Right lobe of liver (tissue), 6 donors: ENCODE measurements around the gene PNCK. TPM values are rescaled to one million over a fixed set of nuclear protein-coding genes. Genes with fewer than 3 reads are reported as not detected.
A peak's percentile ranks its signal among the peaks of the same experiment; 100 is the strongest.

Experiments used
- ATAC-seq, 4 donors: fragments of 200-7000 bp; cut with Tn5 transposase; one replicate each; pipeline ENCODE4 v1.9.1; 2020; ENCODE audit warnings: mild to moderate bottlenecking in 4 of 4, moderate library complexity in 4 of 4
- DNase-seq, 3 donors: peaks; one replicate each; pipeline ENCODE4 v3.0.0-alpha.2; 2020
- H3K27ac ChIP-seq, 3 donors: fragments of 200-600 bp; one replicate each; pipeline ENCODE4 v1.8.0; 2022
- H3K27me3 ChIP-seq, 2 donors: fragments of 200-600 bp; one replicate each; pipeline ENCODE4 v1.8.0; 2022
- H3K36me3 ChIP-seq, 4 donors: fragments of 200-600 bp; sonication (generic) in 1 of 4; one replicate each; pipeline versions ENCODE4 v1.5.1 to v1.8.0; 2017 to 2022; ENCODE audit warnings: control low read depth in 1 of 4
- H3K4me1 ChIP-seq, 4 donors: fragments of 200-600 bp; sonication (generic) in 1 of 4; one replicate each; pipeline versions ENCODE4 v1.5.1 to v1.8.0; 2017 to 2022; ENCODE audit warnings: control low read depth in 1 of 4
- H3K4me3 ChIP-seq, 3 donors: fragments of 200-600 bp; one replicate each; pipeline ENCODE4 v1.8.0; 2022
- H3K9me3 ChIP-seq, 4 donors: fragments of 200-600 bp; sonication (generic) in 1 of 4; one replicate each; pipeline versions ENCODE4 v1.5.1 to v1.8.0; 2017 to 2022; ENCODE audit warnings: control low read depth in 1 of 4
- POLR2A ChIP-seq: fragments of 450-650 bp; IDR thresholded peaks from one replicate; pipeline ENCODE4 v1.6.1; 2017; ENCODE audit warnings: antibody characterized with exemption, mild to moderate bottlenecking
- WGBS: methylation state at CpG from one replicate; pipeline ENCODE4 v1.1.6; 2018; ENCODE audit warnings: low coverage, low lambda C conversion rate; ENCODE audit not compliant: insufficient coverage; ENCODE audit errors: missing lambda C conversion rate; 5-methylcytosine and 5-hydroxymethylcytosine counted together
- intact Hi-C, 2 donors: fragments of 100-400 bp; cut with DNase I; formaldehyde crosslinking; loops; one replicate each; pipeline versions ENCODE4 v1.11.2 to v1.14.1; 2022
- long read RNA-seq: library from polyadenylated mRNA; unstranded; transcript quantifications from one replicate; pipeline ENCODE4 v2.0.0, GENCODE V29; 2019
- total RNA-seq, 6 experiments: library from RNA; depleted of rRNA in 2 of 6; stranded (reverse); fragments of >200 nt in 2 of 6; fragmentation: NEBNext Ultra II Directional in 3 of 6; extraction: Animal tissue kit (Norgen Biotek cat#: 25700) in 3 of 6; gene quantifications; one replicate each; pipeline versions ENCODE4 v1.1.0 to v1.2.4, GENCODE V29; 2016 to 2023
- TF ChIP-seq, protein P1 (sequence below), 4 donors: fragments of 200-600 bp in 3 of 4; fragments of 450-650 bp in 1 of 4; IDR thresholded peaks; one replicate each; pipeline versions ENCODE4 v1.5.1 to v1.8.0; 2016 to 2022; ENCODE audit warnings: antibody characterized with exemption in 4 of 4, mild to moderate bottlenecking in 2 of 4
- donor health status: DM: no; HTN: yes; CAD: no.
- donor health status: DM: no; HTN: no; CAD: no.
- donor health status: DM: no; HTN: no; CAD: no.
- donor health status: DM: no; HTN: yes; CAD: no.
- donor health status: DM: no; HTN: yes; CAD: no.

The PNCK gene
- under 1 TPM in 1 of 6 experiments, not detected in 5; 0.86 TPM for total RNA-seq
- long read RNA-seq: 0 reads

DNA sequence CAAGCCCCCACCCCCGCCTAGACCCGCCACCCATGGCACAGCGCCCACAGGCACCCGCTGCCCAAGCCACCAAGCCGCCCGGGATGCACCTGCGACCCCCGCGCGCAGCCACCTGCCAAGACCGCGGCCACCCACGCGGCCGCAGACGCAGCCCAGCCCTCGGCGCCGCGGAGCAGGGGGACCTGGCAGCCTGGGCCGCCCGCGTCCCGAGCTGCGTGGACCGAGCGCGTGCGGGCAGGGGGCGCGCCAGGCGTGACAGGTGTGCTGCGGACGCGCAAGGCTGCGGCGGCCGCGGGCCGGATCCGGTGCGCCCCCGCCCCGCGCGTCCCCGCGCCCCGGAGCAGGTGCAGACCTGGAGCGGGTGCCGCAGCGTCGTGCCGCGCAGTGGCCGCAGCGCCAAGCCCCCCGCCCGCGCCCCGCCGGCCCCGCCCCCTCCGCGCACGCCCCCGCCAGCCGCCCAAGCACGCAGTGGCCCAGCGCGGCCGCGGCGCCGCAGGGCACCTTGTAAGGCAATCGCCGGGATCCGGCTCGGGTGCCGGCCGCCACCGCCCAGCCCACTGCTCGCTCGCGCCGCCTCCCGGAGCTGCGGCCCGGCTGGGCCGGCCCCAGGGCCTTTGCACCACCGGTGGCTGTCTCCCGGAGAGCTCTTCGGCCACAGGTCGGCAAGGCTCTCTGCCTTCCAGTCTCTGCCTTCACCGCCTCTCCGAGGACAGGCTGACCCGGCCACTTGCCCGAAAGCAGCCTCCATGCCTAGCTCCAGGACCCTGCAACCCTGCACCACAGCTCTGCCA is at the start of gene PNCK:
Gene PNCK (minus strand): TSS at position 386 of the 791 bp plus-strand sequence. CDS start 737 bp downstream, outside the sequence.
- Histone ChIP-seq H3K27me3 (no peaks in the 10 kb centered on the region), H3K9me3 (no peaks in the 10 kb centered on the region), H3K36me3 (no peaks in the 10 kb centered on the region), H3K4me1 (no peaks in the 10 kb centered on the region), H3K4me3 (no peak within 1 kb of the TSS), H3K27ac (no peak within 1 kb of the TSS)
- no peak for TF ChIP-seq POLR2A
- TF ChIP-seq, protein P1, sequence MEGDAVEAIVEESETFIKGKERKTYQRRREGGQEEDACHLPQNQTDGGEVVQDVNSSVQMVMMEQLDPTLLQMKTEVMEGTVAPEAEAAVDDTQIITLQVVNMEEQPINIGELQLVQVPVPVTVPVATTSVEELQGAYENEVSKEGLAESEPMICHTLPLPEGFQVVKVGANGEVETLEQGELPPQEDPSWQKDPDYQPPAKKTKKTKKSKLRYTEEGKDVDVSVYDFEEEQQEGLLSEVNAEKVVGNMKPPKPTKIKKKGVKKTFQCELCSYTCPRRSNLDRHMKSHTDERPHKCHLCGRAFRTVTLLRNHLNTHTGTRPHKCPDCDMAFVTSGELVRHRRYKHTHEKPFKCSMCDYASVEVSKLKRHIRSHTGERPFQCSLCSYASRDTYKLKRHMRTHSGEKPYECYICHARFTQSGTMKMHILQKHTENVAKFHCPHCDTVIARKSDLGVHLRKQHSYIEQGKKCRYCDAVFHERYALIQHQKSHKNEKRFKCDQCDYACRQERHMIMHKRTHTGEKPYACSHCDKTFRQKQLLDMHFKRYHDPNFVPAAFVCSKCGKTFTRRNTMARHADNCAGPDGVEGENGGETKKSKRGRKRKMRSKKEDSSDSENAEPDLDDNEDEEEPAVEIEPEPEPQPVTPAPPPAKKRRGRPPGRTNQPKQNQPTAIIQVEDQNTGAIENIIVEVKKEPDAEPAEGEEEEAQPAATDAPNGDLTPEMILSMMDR (IDR thresholded peaks at IDR 0.05): no peak
- ATAC-seq: no peak
- intact Hi-C loops: loop anchor here in 1 of 2 donors (10.0 kb wide), 1 partner anchor 119 kb away; no protein-coding TSS in a partner anchor
- no peak for DNase-seq
- WGBS: 22% methylated on average over 22 of the region's 98 CpGs

DNA sequence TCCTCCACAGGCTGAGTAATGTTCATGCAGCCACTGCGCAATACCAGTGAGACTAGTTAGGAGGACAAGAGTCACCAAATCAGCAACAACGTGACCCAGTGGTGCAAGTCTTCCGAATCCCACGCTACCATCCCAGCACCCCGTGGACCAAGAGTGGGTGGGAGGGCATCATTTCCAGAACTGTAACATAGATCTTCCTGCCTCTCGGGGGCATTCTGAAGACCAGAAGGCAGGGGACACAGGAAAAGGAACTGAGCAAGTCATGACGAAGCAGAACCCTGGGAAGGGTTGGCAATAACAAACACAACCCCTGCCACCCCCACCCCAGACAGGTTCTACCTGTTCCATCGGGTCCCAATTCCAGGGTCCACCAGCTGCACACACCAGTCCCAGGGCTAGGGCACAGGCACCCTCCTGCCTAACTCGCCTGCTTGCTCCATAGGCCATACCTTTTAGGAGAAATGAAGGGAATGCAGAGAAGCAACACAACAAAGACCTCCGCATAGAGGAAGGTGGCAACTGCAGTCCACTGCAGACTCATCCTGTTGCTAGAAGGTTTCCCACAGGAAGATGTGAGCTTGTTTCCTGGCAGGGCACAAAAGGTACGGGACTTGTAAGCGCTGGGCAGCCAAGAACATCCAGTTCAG is 49.2 kb upstream of the PNCK start:
- Histone ChIP-seq H3K36me3 (peaks cover 0 to 7% (median 0%) of the 10 kb centered on the region in 4 donors), H3K27me3 (no peaks in the 10 kb centered on the region), H3K4me3 (peak overlapping the region; percentile 60 to 71 (median 71)), H3K9me3 (no peaks in the 10 kb centered on the region), H3K27ac (peak overlapping the region in 2 of 3 donors; percentile 71 to 78), H3K4me1 (peaks cover 0 to 14% (median 0%) of the 10 kb centered on the region in 4 donors)
- TF ChIP-seq, protein P1 (IDR thresholded peaks at IDR 0.05): no peak
- no peak for TF ChIP-seq POLR2A
- WGBS: 44% methylated on average over 11 of the region's 12 CpGs
- DNase-seq: no peak
- intact Hi-C loops: no loop called here
- no peak for ATAC-seq

DNA sequence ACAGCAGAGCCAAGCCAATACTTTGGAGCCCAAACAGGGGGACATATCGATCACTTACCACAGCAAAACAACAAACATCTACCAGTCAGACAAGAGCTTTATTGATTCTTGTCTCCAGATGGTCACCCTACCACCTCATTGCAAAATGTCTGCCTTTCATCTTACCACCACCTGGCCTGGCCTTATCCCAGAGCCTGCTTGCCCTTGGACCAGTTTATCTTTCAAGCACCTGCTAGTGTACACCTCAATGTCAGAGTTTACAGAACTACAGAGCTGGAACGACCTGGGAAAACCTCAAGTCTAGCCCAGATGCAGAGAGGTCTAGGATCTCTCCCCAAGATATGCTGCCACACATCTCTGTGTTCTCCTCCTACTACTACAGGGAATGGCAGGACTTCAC is 46.1 kb upstream of the PNCK start:
- Histone ChIP-seq H3K27ac (no peak overlapping the region), H3K36me3 (peaks cover 0 to 16% (median 3%) of the 10 kb centered on the region in 4 donors), H3K27me3 (no peaks in the 10 kb centered on the region), H3K4me3 (no peak overlapping the region), H3K9me3 (no peaks in the 10 kb centered on the region), H3K4me1 (peaks cover 0 to 7% (median 0%) of the 10 kb centered on the region in 4 donors)
- DNase-seq: no peak
- intact Hi-C loops: no loop called here
- TF ChIP-seq, protein P1 (IDR thresholded peaks at IDR 0.05): no peak
- TF ChIP-seq POLR2A: no peak
- 28% methylated on average over 2 of the region's 2 CpGs for WGBS
- ATAC-seq: no peak

DNA sequence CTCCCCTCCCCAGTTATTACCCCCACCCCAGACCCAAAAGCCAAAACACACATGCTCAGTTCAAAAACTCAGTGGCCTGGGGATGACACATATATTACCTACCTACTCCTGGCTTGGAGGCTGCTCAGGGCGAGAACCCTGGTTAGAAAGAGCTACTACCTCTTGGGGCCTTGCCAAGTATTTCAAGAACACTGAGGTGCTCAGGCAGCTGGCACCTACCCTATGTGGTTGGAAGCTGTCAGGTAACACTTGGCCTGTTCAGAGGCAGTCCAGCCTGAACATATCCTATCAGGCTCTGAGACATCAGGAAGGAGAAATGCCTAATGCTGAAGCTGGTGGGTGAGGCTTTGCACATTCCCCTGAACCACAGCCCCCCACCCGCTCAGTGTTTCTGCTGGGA is 45.6 kb upstream of the PNCK start:
- TF ChIP-seq, protein P1 (IDR thresholded peaks at IDR 0.05): no peak
- TF ChIP-seq POLR2A: no peak
- no peak for ATAC-seq

More for the DNA sequence above, 45.6 kb upstream of the PNCK start:
- H3K36me3 ChIP-seq: peaks cover 0 to 20% (median 5%) of the 10 kb centered on the region in 4 donors
- H3K4me3 ChIP-seq: no peak overlapping the region
- H3K27me3 ChIP-seq: no peaks in the 10 kb centered on the region
- WGBS: 57% methylated on average over 2 of the region's 2 CpGs
- peaks cover 0 to 7% (median 0%) of the 10 kb centered on the region in 4 donors for H3K4me1 ChIP-seq
- H3K9me3 ChIP-seq: no peaks in the 10 kb centered on the region
- intact Hi-C loops: no loop called here
- no peak for DNase-seq
- no peak overlapping the region for H3K27ac ChIP-seq
